GM12872 (cell line): ENCODE data around the gene NR3C2.

Experiments used
- TF ChIP-seq, protein P1 (sequence below): IDR thresholded peaks from 3 replicates; pipeline ENCODE4 v1.5.1; 2011; ENCODE audit warnings: low read depth, mild to moderate bottlenecking, low read length, moderate library complexity; ENCODE audit not compliant: insufficient read depth

NR3C2 gene

DNA sequence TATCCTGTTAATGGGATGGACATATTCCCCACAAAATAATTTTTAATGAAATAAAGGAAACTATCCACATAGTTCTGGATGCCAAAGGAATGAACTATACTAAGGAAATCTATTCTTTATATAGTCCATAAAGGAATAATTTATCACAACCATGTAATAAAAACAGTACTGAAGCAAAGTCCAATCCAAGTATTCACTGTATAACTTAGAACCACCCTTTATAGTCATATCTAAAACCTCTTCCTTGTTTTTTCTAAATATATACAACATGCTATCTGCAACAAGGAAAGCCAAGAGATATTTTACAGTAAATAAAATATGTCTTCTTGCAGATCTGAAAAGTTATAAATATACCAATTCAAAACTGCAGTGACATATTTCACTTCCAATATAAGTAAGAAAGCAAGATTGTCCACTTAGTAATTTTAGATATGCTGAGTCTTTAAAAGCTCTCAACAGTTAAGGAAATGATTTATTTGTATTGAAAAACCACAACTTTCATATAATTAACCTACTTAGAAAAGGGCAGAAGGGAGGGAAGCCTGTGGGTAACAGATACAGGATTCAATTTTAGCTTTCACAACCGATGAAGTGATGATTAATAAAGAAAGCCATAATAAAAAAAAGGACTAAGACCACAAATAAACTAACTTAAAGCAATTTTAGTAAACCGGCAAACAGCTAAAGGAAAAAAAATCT, 8.0 kb downstream of the NR3C2 start:
- TF ChIP-seq, protein P1, sequence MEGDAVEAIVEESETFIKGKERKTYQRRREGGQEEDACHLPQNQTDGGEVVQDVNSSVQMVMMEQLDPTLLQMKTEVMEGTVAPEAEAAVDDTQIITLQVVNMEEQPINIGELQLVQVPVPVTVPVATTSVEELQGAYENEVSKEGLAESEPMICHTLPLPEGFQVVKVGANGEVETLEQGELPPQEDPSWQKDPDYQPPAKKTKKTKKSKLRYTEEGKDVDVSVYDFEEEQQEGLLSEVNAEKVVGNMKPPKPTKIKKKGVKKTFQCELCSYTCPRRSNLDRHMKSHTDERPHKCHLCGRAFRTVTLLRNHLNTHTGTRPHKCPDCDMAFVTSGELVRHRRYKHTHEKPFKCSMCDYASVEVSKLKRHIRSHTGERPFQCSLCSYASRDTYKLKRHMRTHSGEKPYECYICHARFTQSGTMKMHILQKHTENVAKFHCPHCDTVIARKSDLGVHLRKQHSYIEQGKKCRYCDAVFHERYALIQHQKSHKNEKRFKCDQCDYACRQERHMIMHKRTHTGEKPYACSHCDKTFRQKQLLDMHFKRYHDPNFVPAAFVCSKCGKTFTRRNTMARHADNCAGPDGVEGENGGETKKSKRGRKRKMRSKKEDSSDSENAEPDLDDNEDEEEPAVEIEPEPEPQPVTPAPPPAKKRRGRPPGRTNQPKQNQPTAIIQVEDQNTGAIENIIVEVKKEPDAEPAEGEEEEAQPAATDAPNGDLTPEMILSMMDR, result no peak

DNA sequence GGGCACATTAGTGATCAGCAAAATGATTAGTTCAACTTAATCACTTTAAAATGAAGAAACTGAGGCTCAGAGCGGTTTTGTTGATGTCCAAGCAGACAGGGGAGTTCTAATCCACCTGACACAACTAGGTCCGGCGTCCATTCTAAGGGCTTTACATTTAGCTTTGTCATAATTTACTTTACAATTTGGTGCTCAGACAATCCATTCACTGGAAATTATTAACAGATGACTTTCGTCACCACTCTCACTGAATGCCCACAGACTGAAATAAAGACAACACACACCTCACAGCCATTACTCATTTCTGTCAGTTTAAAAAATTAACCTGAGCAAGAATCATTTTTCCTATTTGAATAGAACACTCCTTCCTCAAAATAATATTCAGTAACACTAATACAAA, 10.8 kb downstream of the NR3C2 start:
- TF ChIP-seq, protein P1, result no peak

DNA sequence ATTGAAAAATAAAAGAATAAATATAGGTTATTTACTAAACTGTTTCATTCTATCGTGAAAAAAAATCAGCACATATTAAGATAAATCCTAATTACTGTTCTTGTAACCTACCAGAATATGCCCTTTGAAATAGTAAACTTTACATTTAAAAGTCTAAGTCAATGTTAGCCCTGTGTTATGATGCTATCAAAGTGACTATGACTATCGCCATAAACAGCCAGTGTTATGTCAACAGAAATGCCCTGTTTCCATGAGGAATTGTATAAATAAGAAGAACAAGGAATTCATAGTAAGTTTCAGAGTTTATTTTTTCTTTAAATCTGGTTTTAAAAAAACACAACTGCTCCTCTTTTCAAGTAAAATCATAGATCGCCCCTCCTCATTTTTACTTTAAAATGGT, 11.4 kb downstream of the NR3C2 start:
- TF ChIP-seq, protein P1, result no peak

DNA sequence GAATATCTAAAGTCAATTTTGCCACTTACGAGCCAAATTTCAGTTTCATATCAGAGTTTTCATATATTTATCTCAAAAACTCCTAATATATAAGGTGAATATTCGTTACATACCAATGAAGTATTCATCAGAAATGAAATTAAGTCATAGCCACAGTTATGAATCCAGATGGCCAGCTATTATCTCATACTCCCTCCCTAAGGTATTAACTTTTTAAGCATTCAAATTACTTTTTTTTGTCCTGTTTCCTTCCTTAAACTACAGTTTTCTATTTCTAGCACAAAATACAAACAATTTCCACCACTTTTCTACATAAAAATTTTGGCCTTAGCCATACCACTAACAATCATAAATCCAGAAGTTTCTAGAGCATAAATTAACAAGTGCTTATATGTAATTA, 13.0 kb downstream of the NR3C2 start:
- TF ChIP-seq, protein P1, result no peak

DNA sequence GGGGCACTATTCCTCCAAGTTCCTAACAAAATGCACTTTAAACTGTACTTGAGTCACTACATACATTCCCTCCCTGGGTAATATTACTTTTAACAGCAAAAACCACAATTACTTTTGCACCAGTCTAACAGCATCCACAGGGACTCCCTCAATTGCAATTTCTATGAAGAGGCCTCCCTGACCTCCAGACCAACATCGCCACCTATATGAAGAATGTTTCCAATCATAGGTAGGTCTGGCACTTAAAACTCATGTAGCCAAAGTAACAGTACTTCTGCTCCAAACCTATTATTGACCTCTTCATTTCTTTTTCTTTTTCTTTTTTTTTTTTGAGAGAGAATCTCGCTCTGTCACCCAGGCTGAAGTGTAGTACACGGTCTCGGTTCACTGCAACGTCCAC, 15.6 kb downstream of the NR3C2 start:
- TF ChIP-seq, protein P1, result no peak

DNA sequence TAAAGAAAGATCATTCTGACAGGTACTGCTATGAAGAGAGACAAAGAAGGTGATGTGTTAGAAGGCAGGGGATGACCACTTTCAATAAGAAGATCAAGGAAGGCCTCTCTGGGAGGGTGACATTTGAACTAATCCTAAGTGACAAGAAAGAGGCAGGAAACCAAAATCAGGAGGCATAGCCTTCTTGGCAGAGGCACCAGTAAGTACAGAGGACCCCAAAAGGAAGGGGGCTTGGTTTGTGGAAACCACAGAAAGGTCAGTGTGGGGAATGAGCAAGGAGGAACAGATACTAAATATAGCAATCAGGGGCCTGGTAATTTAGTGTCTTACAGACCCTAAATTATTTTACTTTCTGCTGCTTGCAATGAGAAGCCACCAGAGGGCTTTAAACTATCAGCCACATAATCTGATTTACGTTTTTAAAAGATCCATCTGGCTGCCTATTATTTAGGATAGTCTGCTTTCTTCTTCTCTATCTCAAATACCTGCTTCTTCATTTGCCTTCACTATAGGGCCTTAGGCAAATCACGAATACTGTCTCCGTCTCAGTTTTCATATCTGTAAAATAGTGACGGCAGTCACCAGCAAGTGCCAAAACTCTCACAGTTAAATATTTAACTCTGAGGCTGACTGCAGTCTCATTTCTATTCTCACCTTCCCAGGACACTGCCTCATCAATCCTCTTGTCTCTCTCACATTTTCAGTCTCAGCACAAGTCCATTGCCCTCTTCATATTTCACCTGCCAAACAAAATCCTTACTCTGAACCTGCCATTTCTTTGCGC, 16.7 kb downstream of the NR3C2 start:
- TF ChIP-seq, protein P1, result no peak; the same call in 2 of the 3 replicates

DNA sequence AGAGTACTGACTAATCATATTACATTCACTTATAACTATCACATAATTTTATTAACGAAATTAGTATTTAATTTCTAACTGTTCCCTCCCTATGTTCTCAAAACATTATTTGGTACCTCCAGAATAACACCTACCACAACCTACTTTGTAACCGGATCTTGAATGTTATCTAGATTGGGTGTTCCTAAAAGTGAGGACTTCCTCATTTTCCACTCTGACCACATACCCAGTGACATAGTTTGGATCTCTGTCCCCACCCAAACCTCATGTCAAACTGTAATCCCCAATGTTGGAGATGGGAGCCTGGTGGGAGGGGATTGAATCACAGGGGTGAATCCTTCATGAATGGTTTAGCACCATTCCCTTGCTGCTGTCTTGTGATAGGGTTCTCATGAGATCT, 21.8 kb downstream of the NR3C2 start:
- TF ChIP-seq, protein P1, result no peak
